ENCODE data around the gene NFKBIA. TPM values are rescaled to one million over a fixed set of nuclear protein-coding genes. Genes with fewer than 3 reads are reported as not detected.

Gene NFKBIA
- total and polyA plus RNA-seq, 5 experiments from 2014 or later: 194 to 328 (median 199) TPM

GRCh38 chr14:35406090-35406489 lies 1.5 kb upstream of the NFKBIA start:
- H3K27ac Mint-ChIP-seq: peak overlapping the region; percentile 95 to 100 (median 98)
- H3K4me1 Mint-ChIP-seq: peaks cover 27 to 50% (median 48%) of the 10 kb centered on the region in 4 donors
- no peaks in the 10 kb centered on the region for H3K9me3 Mint-ChIP-seq
- DNase-seq (no peak), ATAC-seq (no peak)
- peaks cover 0 to 27% (median 24%) of the 10 kb centered on the region in 3 donors for H3K36me3 Mint-ChIP-seq
- peak overlapping the region; percentile 88 to 97 (median 93) for H3K4me3 Mint-ChIP-seq
- POLR2A ChIA-PET: interaction anchor here (0.8 to 9.2 kb wide), 9 partner anchors 10 to 285 kb away, joined by 3 to 245 read pairs (median 11); partner anchors contain the start of genes PPP2R3C, PRORP and PSMA6
- no peaks in the 10 kb centered on the region for H3K27me3 Mint-ChIP-seq

GRCh38 chr14:35405304-35405996 lies 901 bp upstream of the NFKBIA start:
- ATAC-seq (no peak), DNase-seq (peak in 2 of 10 donors; percentile 9 to 13)
- peak overlapping the region; percentile 95 to 100 (median 98) for H3K27ac Mint-ChIP-seq
- H3K9me3 Mint-ChIP-seq: no peaks in the 10 kb centered on the region
- POLR2A ChIA-PET: interaction anchor here (0.6 to 9.2 kb wide), 34 partner anchors 9 to 548 kb away, joined by 3 to 245 read pairs (median 8); partner anchors contain the start of genes PPP2R3C, PRORP, PSMA6 and SRP54
- peaks cover 0 to 33% (median 29%) of the 10 kb centered on the region in 3 donors for H3K36me3 Mint-ChIP-seq
- H3K4me1 Mint-ChIP-seq: peaks cover 32 to 57% (median 54%) of the 10 kb centered on the region in 4 donors
- no peaks in the 10 kb centered on the region for H3K27me3 Mint-ChIP-seq
- H3K4me3 Mint-ChIP-seq: peak overlapping the region; percentile 88 to 97 (median 93)

- ATAC-seq (peak; percentile 59 to 64), DNase-seq (peak; percentile 87 to 96 (median 94))
- Mint-ChIP-seq H3K9me3 (no peaks in the 10 kb centered on the region), H3K27me3 (no peaks in the 10 kb centered on the region), H3K27ac (peak overlapping the region; percentile 95 to 100 (median 99)), H3K4me3 (peak overlapping the region; percentile 91 to 98 (median 94)), H3K4me1 (peaks cover 32 to 71% (median 64%) of the 10 kb centered on the region in 4 donors), H3K36me3 (peaks cover 0 to 48% (median 32%) of the 10 kb centered on the region in 3 donors)
- POLR2A ChIA-PET: interaction anchor here (0.5 to 9.2 kb wide), 60 partner anchors 9 to 839 kb away, joined by 3 to 245 read pairs (median 6); partner anchors contain the start of genes FAM177A1, PPP2R3C, PRORP and PSMA6
These were observed 723 bp downstream of the NFKBIA start for GRCh38 chr14:35403603-35404448.

GRCh38 chr14:35403114-35403602 lies 1.4 kb downstream of the NFKBIA start:
- Mint-ChIP-seq H3K9me3 (no peaks in the 10 kb centered on the region), H3K36me3 (peaks cover 0 to 53% (median 32%) of the 10 kb centered on the region in 3 donors), H3K27me3 (no peaks in the 10 kb centered on the region), H3K27ac (peak overlapping the region; percentile 93 to 100 (median 99)), H3K4me3 (peak overlapping the region; percentile 90 to 98 (median 94)), H3K4me1 (peaks cover 35 to 74% (median 68%) of the 10 kb centered on the region in 4 donors)
- peak in 6 of 10 donors; percentile 14 to 45 (median 30) for DNase-seq
- peak; percentile 0 to 1 for ATAC-seq
- POLR2A ChIA-PET: interaction anchor here (0.5 to 9.2 kb wide), 47 partner anchors 8 to 849 kb away, joined by 3 to 245 read pairs (median 8); partner anchors contain the start of genes FAM177A1, PPP2R3C, PRORP and PSMA6

- ATAC-seq (no peak), DNase-seq (peak in 9 of 10 donors; percentile 27 to 72 (median 45))
- peak overlapping the region; percentile 90 to 98 (median 94) for H3K4me3 Mint-ChIP-seq
- POLR2A ChIA-PET: interaction anchor here (0.6 to 9.2 kb wide), 28 partner anchors 8 to 848 kb away, joined by 3 to 245 read pairs (median 9); partner anchors contain the start of genes PPP2R3C, PRORP, PSMA6 and SNX6
- peaks cover 37 to 79% (median 73%) of the 10 kb centered on the region in 4 donors for H3K4me1 Mint-ChIP-seq
- H3K27ac Mint-ChIP-seq: peak overlapping the region; percentile 93 to 100 (median 99)
- no peaks in the 10 kb centered on the region for H3K27me3 Mint-ChIP-seq
- H3K36me3 Mint-ChIP-seq: peaks cover 0 to 54% (median 32%) of the 10 kb centered on the region in 3 donors
- H3K9me3 Mint-ChIP-seq: no peaks in the 10 kb centered on the region
These were observed 2.0 kb downstream of the NFKBIA start for GRCh38 chr14:35402323-35403113.

GRCh38 chr14:35401422-35402265 lies 2.9 kb downstream of the NFKBIA start:
- ATAC-seq: no peak
- Mint-ChIP-seq H3K4me3 (peak overlapping the region; percentile 90 to 98 (median 94)), H3K9me3 (no peaks in the 10 kb centered on the region), H3K27ac (peak overlapping the region; percentile 93 to 100 (median 99)), H3K36me3 (peaks cover 0 to 54% (median 32%) of the 10 kb centered on the region in 3 donors), H3K27me3 (no peaks in the 10 kb centered on the region), H3K4me1 (peaks cover 36 to 78% (median 75%) of the 10 kb centered on the region in 4 donors)
- DNase-seq: peak in 2 of 10 donors; percentile 12 to 45
- POLR2A ChIA-PET: interaction anchor here (0.6 to 9.2 kb wide), 21 partner anchors 9 to 543 kb away, joined by 3 to 245 read pairs (median 10); partner anchors contain the start of genes PPP2R3C, PRORP and PSMA6

- peak overlapping the region; percentile 86 to 99 (median 98) for H3K27ac Mint-ChIP-seq
These were observed 3.7 kb downstream of the NFKBIA start for GRCh38 chr14:35400648-35401421.

GRCh38 chr14:35399083-35399937 lies 5.2 kb downstream of the NFKBIA start:
- ATAC-seq: no peak
- Mint-ChIP-seq H3K9me3 (no peaks in the 10 kb centered on the region), H3K36me3 (peaks cover 0 to 54% (median 32%) of the 10 kb centered on the region in 3 donors), H3K27me3 (no peaks in the 10 kb centered on the region), H3K4me3 (peak overlapping the region in 3 of 10 donors; percentile 18 to 39 (median 18)), H3K4me1 (peaks cover 30 to 59% (median 58%) of the 10 kb centered on the region in 4 donors), H3K27ac (peak overlapping the region; percentile 66 to 99 (median 84))
- DNase-seq: peak in 1 of 10 donors; percentile 18
- POLR2A ChIA-PET: interaction anchor here (0.6 to 9.2 kb wide), 4 partner anchors 31 to 276 kb away, joined by 3 to 245 read pairs (median 3); partner anchors contain the start of gene PSMA6

More at GRCh38 chr14:35400648-35401421, 3.7 kb downstream of the NFKBIA start:
- no peak for ATAC-seq
- Mint-ChIP-seq H3K36me3 (peaks cover 0 to 54% (median 32%) of the 10 kb centered on the region in 3 donors), H3K9me3 (no peaks in the 10 kb centered on the region), H3K27me3 (no peaks in the 10 kb centered on the region), H3K4me3 (peak overlapping the region; percentile 64 to 98 (median 92)), H3K4me1 (peaks cover 36 to 70% (median 67%) of the 10 kb centered on the region in 4 donors)
- POLR2A ChIA-PET: interaction anchor here (0.9 to 9.2 kb wide), 5 partner anchors 8 to 108 kb away, joined by 3 to 245 read pairs (median 23); partner anchors contain the start of gene PSMA6
- DNase-seq: peak in 8 of 10 donors; percentile 16 to 46 (median 30)

GRCh38 chr14:35398071-35398584 lies 6.4 kb downstream of the NFKBIA start:
- Mint-ChIP-seq H3K27ac (peak overlapping the region; percentile 63 to 99 (median 83)), H3K36me3 (peaks cover 0 to 48% (median 26%) of the 10 kb centered on the region in 3 donors), H3K9me3 (no peaks in the 10 kb centered on the region), H3K27me3 (no peaks in the 10 kb centered on the region), H3K4me1 (peaks cover 26 to 53% (median 53%) of the 10 kb centered on the region in 4 donors), H3K4me3 (peak overlapping the region in 1 of 10 donors; percentile 34)
- ATAC-seq (no peak), DNase-seq (no peak)
- POLR2A ChIA-PET: interaction anchor here (1.1 to 9.2 kb wide), 2 partner anchors 30 to 106 kb away, joined by 3 to 245 read pairs; partner anchors contain the start of gene PSMA6

All from naive thymus-derived CD8-positive, alpha-beta T cell (primary cell).